GM23338 (cell line): ENCODE measurements around the gene PGF.

Source experiments
- CREB1 ChIP-seq: fragments of 250-450 bp; sonication (Bioruptor Pico); IDR thresholded peaks from 2 replicates; pipeline ENCODE4 v1.5.0; 2020; ENCODE audit warnings: low read depth, mild to moderate bottlenecking, moderate library complexity
- CTCF ChIP-seq, 2 experiments: fragments of 200-600 bp in 1 of 2; sonication (generic) in 1 of 2; conservative IDR thresholded peaks; 2 replicates each; pipeline versions ENCODE4 v1.5.1 to v1.6.1; 2016 to 2017; ENCODE audit warnings: antibody characterized with exemption in 2 of 2, low read depth in 2 of 2, mild to moderate bottlenecking in 2 of 2, moderate library complexity in 1 of 2
- EZH2 ChIP-seq: fragments of 200-600 bp; sonication (generic); IDR thresholded peaks from one replicate; pipeline ENCODE4 v1.8.0; 2017; ENCODE audit warnings: antibody characterized with exemption, mild to moderate bottlenecking, low read depth; ENCODE audit not compliant: unreplicated experiment
- EZH2phosphoT487 ChIP-seq: fragments of 200-600 bp; sonication (generic); IDR thresholded peaks from one replicate; pipeline ENCODE4 v1.8.1; 2018; ENCODE audit warnings: antibody characterized with exemption; ENCODE audit not compliant: unreplicated experiment
- JUNB ChIP-seq: IDR thresholded peaks from one replicate; pipeline ENCODE4 v1.6.1; 2016; ENCODE audit warnings: antibody characterized with exemption; ENCODE audit not compliant: unreplicated experiment
- NANOG ChIP-seq: IDR thresholded peaks from 2 replicates; pipeline ENCODE4 v1.6.1; 2016; ENCODE audit warnings: antibody characterized with exemption, borderline replicate concordance
- POLR2AphosphoS5 ChIP-seq: IDR thresholded peaks from 2 replicates; pipeline ENCODE4 v1.6.1; 2016; ENCODE audit warnings: antibody characterized with exemption, low read depth
- TF ChIP-seq, protein P1 (sequence below): IDR thresholded peaks from one replicate; pipeline ENCODE4 v1.6.1; 2018; ENCODE audit warnings: antibody characterized with exemption; ENCODE audit not compliant: unreplicated experiment
- TF ChIP-seq, protein P2 (sequence below): fragments of 250-450 bp; sonication (Bioruptor Pico); IDR thresholded peaks from 2 replicates; pipeline ENCODE4 v1.5.0; 2020; ENCODE audit warnings: mild to moderate bottlenecking, moderate library complexity
- TF ChIP-seq, protein P3 (sequence below): IDR thresholded peaks from 2 replicates; pipeline ENCODE4 v1.6.1; 2016; ENCODE audit warnings: antibody characterized with exemption

GRCh38 chr14:74988131-74988530, 32.7 kb upstream of the PGF start:
- TF ChIP-seq EZH2phosphoT487: no peak
- TF ChIP-seq JUNB: no peak
- TF ChIP-seq CTCF (conservative IDR thresholded peaks at IDR 0.05; ENCODE audit: low read depth in 2 of 2): no peak
- TF ChIP-seq CREB1 (CRISPR knock-in tag): no peak
- no peak for TF ChIP-seq EZH2
- no peak for TF ChIP-seq NANOG
- no peak for TF ChIP-seq POLR2AphosphoS5
- TF ChIP-seq, protein P1, sequence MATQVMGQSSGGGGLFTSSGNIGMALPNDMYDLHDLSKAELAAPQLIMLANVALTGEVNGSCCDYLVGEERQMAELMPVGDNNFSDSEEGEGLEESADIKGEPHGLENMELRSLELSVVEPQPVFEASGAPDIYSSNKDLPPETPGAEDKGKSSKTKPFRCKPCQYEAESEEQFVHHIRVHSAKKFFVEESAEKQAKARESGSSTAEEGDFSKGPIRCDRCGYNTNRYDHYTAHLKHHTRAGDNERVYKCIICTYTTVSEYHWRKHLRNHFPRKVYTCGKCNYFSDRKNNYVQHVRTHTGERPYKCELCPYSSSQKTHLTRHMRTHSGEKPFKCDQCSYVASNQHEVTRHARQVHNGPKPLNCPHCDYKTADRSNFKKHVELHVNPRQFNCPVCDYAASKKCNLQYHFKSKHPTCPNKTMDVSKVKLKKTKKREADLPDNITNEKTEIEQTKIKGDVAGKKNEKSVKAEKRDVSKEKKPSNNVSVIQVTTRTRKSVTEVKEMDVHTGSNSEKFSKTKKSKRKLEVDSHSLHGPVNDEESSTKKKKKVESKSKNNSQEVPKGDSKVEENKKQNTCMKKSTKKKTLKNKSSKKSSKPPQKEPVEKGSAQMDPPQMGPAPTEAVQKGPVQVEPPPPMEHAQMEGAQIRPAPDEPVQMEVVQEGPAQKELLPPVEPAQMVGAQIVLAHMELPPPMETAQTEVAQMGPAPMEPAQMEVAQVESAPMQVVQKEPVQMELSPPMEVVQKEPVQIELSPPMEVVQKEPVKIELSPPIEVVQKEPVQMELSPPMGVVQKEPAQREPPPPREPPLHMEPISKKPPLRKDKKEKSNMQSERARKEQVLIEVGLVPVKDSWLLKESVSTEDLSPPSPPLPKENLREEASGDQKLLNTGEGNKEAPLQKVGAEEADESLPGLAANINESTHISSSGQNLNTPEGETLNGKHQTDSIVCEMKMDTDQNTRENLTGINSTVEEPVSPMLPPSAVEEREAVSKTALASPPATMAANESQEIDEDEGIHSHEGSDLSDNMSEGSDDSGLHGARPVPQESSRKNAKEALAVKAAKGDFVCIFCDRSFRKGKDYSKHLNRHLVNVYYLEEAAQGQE: no peak
- TF ChIP-seq, protein P2, sequence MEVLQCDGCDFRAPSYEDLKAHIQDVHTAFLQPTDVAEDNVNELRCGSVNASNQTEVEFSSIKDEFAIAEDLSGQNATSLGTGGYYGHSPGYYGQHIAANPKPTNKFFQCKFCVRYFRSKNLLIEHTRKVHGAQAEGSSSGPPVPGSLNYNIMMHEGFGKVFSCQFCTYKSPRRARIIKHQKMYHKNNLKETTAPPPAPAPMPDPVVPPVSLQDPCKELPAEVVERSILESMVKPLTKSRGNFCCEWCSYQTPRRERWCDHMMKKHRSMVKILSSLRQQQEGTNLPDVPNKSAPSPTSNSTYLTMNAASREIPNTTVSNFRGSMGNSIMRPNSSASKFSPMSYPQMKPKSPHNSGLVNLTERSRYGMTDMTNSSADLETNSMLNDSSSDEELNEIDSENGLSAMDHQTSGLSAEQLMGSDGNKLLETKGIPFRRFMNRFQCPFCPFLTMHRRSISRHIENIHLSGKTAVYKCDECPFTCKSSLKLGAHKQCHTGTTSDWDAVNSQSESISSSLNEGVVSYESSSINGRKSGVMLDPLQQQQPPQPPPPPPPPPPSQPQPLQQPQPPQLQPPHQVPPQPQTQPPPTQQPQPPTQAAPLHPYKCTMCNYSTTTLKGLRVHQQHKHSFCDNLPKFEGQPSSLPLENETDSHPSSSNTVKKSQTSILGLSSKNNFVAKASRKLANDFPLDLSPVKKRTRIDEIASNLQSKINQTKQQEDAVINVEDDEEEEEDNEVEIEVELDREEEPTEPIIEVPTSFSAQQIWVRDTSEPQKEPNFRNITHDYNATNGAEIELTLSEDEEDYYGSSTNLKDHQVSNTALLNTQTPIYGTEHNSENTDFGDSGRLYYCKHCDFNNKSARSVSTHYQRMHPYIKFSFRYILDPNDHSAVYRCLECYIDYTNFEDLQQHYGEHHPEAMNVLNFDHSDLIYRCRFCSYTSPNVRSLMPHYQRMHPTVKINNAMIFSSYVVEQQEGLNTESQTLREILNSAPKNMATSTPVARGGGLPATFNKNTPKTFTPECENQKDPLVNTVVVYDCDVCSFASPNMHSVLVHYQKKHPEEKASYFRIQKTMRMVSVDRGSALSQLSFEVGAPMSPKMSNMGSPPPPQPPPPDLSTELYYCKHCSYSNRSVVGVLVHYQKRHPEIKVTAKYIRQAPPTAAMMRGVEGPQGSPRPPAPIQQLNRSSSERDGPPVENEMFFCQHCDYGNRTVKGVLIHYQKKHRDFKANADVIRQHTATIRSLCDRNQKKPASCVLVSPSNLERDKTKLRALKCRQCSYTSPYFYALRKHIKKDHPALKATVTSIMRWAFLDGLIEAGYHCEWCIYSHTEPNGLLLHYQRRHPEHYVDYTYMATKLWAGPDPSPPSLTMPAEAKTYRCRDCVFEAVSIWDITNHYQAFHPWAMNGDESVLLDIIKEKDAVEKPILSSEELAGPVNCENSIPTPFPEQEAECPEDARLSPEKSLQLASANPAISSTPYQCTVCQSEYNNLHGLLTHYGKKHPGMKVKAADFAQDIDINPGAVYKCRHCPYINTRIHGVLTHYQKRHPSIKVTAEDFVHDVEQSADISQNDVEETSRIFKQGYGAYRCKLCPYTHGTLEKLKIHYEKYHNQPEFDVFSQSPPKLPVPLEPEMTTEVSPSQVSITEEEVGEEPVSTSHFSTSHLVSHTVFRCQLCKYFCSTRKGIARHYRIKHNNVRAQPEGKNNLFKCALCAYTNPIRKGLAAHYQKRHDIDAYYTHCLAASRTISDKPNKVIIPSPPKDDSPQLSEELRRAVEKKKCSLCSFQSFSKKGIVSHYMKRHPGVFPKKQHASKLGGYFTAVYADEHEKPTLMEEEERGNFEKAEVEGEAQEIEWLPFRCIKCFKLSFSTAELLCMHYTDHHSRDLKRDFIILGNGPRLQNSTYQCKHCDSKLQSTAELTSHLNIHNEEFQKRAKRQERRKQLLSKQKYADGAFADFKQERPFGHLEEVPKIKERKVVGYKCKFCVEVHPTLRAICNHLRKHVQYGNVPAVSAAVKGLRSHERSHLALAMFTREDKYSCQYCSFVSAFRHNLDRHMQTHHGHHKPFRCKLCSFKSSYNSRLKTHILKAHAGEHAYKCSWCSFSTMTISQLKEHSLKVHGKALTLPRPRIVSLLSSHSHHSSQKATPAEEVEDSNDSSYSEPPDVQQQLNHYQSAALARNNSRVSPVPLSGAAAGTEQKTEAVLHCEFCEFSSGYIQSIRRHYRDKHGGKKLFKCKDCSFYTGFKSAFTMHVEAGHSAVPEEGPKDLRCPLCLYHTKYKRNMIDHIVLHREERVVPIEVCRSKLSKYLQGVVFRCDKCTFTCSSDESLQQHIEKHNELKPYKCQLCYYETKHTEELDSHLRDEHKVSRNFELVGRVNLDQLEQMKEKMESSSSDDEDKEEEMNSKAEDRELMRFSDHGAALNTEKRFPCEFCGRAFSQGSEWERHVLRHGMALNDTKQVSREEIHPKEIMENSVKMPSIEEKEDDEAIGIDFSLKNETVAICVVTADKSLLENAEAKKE (CRISPR knock-in tag): no peak
- TF ChIP-seq, protein P3, sequence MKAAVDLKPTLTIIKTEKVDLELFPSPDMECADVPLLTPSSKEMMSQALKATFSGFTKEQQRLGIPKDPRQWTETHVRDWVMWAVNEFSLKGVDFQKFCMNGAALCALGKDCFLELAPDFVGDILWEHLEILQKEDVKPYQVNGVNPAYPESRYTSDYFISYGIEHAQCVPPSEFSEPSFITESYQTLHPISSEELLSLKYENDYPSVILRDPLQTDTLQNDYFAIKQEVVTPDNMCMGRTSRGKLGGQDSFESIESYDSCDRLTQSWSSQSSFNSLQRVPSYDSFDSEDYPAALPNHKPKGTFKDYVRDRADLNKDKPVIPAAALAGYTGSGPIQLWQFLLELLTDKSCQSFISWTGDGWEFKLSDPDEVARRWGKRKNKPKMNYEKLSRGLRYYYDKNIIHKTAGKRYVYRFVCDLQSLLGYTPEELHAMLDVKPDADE: no peak
